ENCODE results near the gene SPINT4. TPM values are rescaled to one million over a fixed set of nuclear protein-coding genes. Genes with fewer than 3 reads are reported as not detected.
"Not testable (repeated sequence)": the region's sequence is repeated elsewhere in the genome, so short reads cannot be mapped to it uniquely, and the experiment has no call there.

The SPINT4 gene
- total RNA-seq, 2 experiments from 2014 or later, result not detected

GRCh38 chr20:45735552-45735951 is 13.4 kb downstream of the SPINT4 start:
- Mint-ChIP-seq H3K27ac (no peak overlapping the region), H3K27me3 (peaks cover 30% of the 10 kb centered on the region), H3K4me3 (no peak overlapping the region), H3K9me3 (peaks cover 22% of the 10 kb centered on the region), H3K36me3 (peaks cover 8% of the 10 kb centered on the region), H3K4me1 (ENCODE audit: low read depth) (no peaks in the 10 kb centered on the region)
- POLR2A ChIA-PET, result no interaction called here
- intact Hi-C loops (cut with micrococcal nuclease), result no loop called here
- CTCF ChIA-PET, result no interaction called here
- DNase-seq, result no peak

DNA sequence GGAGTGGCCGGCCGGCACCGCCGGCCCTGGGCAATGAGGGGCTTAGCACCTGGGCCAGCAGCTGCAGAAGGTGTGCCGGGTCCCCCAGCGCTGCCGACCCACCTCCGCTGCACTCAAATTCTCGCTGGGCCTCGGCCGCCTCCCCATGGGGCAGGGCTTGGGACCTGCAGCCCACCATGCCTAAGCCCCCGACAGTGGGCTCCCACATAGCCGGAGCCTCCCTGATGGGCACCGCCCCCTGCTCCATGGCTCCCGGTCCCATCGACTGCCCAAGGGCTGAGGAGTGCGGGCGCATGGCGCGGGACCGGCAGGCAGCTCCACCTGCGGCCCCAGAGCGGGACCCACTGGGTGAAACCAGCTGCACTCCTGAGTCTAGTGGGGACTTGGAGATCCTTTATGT is 13.8 kb downstream of the SPINT4 start:
- no peak overlapping the region for H3K4me3 Mint-ChIP-seq
- H3K4me1 Mint-ChIP-seq (ENCODE audit: low read depth), result no peaks in the 10 kb centered on the region
- peaks cover 7% of the 10 kb centered on the region for H3K36me3 Mint-ChIP-seq
- no peak overlapping the region for H3K27ac Mint-ChIP-seq
- H3K27me3 Mint-ChIP-seq, result peaks cover 28% of the 10 kb centered on the region
- peaks cover 20% of the 10 kb centered on the region for H3K9me3 Mint-ChIP-seq
- POLR2A ChIA-PET, result no interaction called here
- intact Hi-C loops (cut with micrococcal nuclease), result no loop called here
- CTCF ChIA-PET, result no interaction called here
- DNase-seq, result no peak

- DNase-seq, result no peak
- ChIA-PET CTCF (interaction anchor here (1.4 kb wide), 1 partner anchor 28 kb away, joined by 4 read pairs; no protein-coding TSS in a partner anchor), POLR2A (interaction anchor here (0.7 kb wide), 1 partner anchor 252 kb away, joined by 4 read pairs; no protein-coding TSS in a partner anchor)
- intact Hi-C loops (cut with micrococcal nuclease), result no loop called here
- no peak overlapping the region for H3K27ac Mint-ChIP-seq
- H3K4me3 Mint-ChIP-seq, result no peak overlapping the region
- no peaks in the 10 kb centered on the region for H3K36me3 Mint-ChIP-seq
- no peaks in the 10 kb centered on the region for H3K9me3 Mint-ChIP-seq
- H3K4me1 Mint-ChIP-seq (ENCODE audit: low read depth), result no peaks in the 10 kb centered on the region
- H3K27me3 Mint-ChIP-seq, result peaks cover 11% of the 10 kb centered on the region
Observed at GRCh38 chr20:45742596-45742995, 20.4 kb downstream of the SPINT4 start.

GRCh38 chr20:45745015-45745414 is 22.9 kb downstream of the SPINT4 start:
- POLR2A ChIA-PET, result no interaction called here
- intact Hi-C loops (cut with micrococcal nuclease), result no loop called here
- Mint-ChIP-seq H3K27me3 (peaks cover 27% of the 10 kb centered on the region), H3K4me1 (ENCODE audit: low read depth) (no peaks in the 10 kb centered on the region), H3K36me3 (no peaks in the 10 kb centered on the region), H3K9me3 (no peaks in the 10 kb centered on the region), H3K4me3 (no peak overlapping the region), H3K27ac (no peak overlapping the region)
- DNase-seq, result no peak
- CTCF ChIA-PET, result interaction anchor here (1.4 kb wide), 1 partner anchor 26 kb away, joined by 3 read pairs; no protein-coding TSS in a partner anchor

DNA sequence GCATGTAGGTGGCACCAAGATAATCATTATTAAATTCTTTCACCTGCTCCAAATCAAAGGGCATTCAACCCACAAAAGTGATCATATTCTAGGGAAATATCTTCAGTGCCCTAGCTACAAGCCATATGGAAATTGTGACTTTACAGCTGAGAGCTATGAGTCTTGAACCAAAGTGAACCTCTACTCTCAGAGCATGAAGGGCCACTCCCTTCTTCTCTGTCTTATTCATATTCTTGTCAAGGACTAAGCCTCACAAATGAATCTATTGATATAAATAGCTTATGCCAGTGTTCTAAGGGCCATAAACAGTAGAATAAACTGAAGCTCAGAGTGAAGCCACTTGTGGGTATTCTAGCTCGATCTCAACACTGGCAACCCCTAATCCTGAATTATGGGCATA is 29.6 kb downstream of the SPINT4 start:
- POLR2A ChIA-PET, result interaction anchor here (0.9 kb wide), 1 partner anchor 141 kb away, joined by 3 read pairs; no protein-coding TSS in a partner anchor
- peaks cover 10% of the 10 kb centered on the region for H3K9me3 Mint-ChIP-seq
- CTCF ChIA-PET, result interaction anchor here (0.8 to 1.3 kb wide), 5 partner anchors 19 to 378 kb away, joined by 3 to 4 read pairs (median 3); partner anchors contain the start of genes DNTTIP1 and WFDC3
- no peak overlapping the region for H3K27ac Mint-ChIP-seq
- intact Hi-C loops (cut with micrococcal nuclease), result loop anchor here (1.0 kb wide), 1 partner anchor 140 kb away; no protein-coding TSS in a partner anchor
- no peaks in the 10 kb centered on the region for H3K36me3 Mint-ChIP-seq
- H3K4me1 Mint-ChIP-seq (ENCODE audit: low read depth), result peaks cover 18% of the 10 kb centered on the region
- H3K4me3 Mint-ChIP-seq, result no peak overlapping the region
- peaks cover 30% of the 10 kb centered on the region for H3K27me3 Mint-ChIP-seq
- no peak for DNase-seq

- intact Hi-C loops (cut with micrococcal nuclease), result loop anchor here (1.0 kb wide), 1 partner anchor 141 kb away; no protein-coding TSS in a partner anchor
- Mint-ChIP-seq H3K9me3 (peaks cover 10% of the 10 kb centered on the region), H3K27me3 (peaks cover 26% of the 10 kb centered on the region), H3K4me3 (no peak overlapping the region), H3K27ac (no peak overlapping the region), H3K4me1 (ENCODE audit: low read depth) (peaks cover 18% of the 10 kb centered on the region), H3K36me3 (no peaks in the 10 kb centered on the region)
- DNase-seq, result peak; percentile 39
- ChIA-PET POLR2A (no interaction called here), CTCF (no interaction called here)
Observed at GRCh38 chr20:45752746-45753145, 30.6 kb downstream of the SPINT4 start.

GRCh38 chr20:45758096-45758495 is 35.9 kb downstream of the SPINT4 start:
- CTCF ChIA-PET, result no interaction called here
- Mint-ChIP-seq H3K27ac (no peak overlapping the region), H3K9me3 (peaks cover 10% of the 10 kb centered on the region), H3K27me3 (peaks cover 12% of the 10 kb centered on the region), H3K4me3 (no peak overlapping the region), H3K4me1 (ENCODE audit: low read depth) (peaks cover 2% of the 10 kb centered on the region), H3K36me3 (no peaks in the 10 kb centered on the region)
- intact Hi-C loops (cut with micrococcal nuclease), result no loop called here
- POLR2A ChIA-PET, result no interaction called here
- DNase-seq, result no peak

GRCh38 chr20:45759921-45760320 is 37.8 kb downstream of the SPINT4 start:
- intact Hi-C loops (cut with micrococcal nuclease); CTCF ChIA-PET; H3K27ac Mint-ChIP-seq; POLR2A ChIA-PET; H3K9me3 Mint-ChIP-seq; H3K36me3 Mint-ChIP-seq; H3K27me3 Mint-ChIP-seq; H3K4me1 Mint-ChIP-seq (ENCODE audit: low read depth); H3K4me3 Mint-ChIP-seq; DNase-seq: not testable (repeated sequence)

DNA sequence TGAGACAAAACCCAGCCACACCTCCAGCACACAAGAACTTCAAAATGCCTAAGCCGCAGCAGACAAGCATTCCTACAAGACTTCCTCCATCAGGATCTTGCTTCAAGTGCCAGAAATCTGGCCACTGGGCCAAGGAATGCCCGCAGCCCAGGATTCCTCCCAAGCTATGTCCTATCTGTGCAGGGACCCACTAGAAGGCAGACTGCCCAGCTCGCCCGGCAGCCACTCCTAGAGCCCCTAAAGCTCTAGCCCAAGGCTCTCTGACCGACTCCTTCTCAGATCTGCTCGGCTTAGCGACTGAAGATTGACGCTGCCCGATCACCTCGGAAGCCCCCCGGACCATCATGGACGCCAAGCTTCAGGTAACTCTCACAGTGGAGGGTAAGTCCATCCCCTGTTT is 39.8 kb downstream of the SPINT4 start:
- H3K27me3 Mint-ChIP-seq; intact Hi-C loops (cut with micrococcal nuclease); POLR2A ChIA-PET; CTCF ChIA-PET; H3K4me1 Mint-ChIP-seq (ENCODE audit: low read depth); H3K9me3 Mint-ChIP-seq; H3K4me3 Mint-ChIP-seq; H3K27ac Mint-ChIP-seq; DNase-seq; H3K36me3 Mint-ChIP-seq: not testable (repeated sequence)

DNA sequence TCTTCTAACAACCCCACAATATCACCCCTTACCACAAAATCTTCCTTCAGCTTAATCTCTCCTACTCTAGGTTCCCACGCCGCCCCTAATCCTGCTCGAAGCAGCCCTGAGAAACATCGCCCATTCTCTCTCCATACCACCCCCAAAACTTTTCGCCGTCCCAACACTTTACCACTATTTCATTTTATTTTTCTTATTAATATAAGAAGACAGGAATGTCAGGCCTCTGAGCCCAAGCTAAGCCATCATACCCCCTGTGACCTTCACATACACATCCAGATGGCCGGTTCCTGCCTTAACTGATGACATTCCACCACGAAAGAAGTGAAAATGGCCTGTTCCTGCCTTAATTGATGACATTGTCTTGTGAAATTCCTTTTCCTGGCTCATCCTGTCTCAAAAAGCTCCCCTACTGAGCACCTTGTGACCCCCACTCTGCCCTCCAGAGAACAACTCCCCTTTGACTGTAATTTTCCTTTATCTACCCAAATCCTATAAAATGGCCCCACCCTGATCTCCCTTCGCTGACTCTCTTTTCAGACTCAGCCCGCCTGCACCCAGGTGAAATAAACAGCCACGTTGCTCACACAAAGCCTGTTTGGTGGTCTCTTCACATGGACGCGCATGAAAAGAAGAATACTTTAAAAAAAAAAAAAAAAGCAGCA is 42.6 kb downstream of the SPINT4 start:
- H3K27me3 Mint-ChIP-seq; intact Hi-C loops (cut with micrococcal nuclease); H3K27ac Mint-ChIP-seq; DNase-seq; POLR2A ChIA-PET; H3K4me3 Mint-ChIP-seq; H3K9me3 Mint-ChIP-seq; H3K36me3 Mint-ChIP-seq; H3K4me1 Mint-ChIP-seq (ENCODE audit: low read depth): not testable (repeated sequence)
- CTCF ChIA-PET, result interaction anchor here (0.6 kb wide), 1 partner anchor 78 kb away, joined by 3 read pairs; no protein-coding TSS in a partner anchor

DNA sequence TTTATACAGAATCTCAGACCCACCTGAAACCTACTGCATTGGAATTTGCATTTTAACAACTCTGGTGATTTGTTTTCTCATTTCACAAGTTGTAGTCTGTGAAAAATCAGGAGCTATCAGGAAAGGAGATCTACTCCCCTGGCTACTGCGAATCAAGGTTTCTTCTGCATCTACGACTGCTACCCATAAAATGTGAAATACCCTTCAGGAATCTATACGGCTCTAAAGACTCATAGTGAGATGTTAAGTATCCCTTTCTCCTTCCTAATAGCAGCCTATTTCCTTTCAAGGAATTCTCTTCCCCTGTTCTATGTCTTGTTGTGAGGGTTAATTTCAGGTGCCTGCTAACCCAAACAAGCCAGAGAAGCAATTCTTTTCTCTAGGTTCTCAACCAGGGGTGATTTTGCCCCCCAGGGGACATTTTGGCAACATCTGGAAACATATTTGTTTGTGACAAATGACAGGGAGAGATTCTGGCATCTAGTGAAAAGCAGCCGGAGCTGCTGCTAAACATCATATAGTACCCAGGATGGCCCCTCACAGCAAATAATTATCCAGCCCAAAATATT is 43.2 kb downstream of the SPINT4 start:
- ChIA-PET CTCF (interaction anchor here (0.6 kb wide), 1 partner anchor 79 kb away, joined by 3 read pairs; no protein-coding TSS in a partner anchor), POLR2A (no interaction called here)
- Mint-ChIP-seq H3K4me3 (no peak overlapping the region), H3K36me3 (no peaks in the 10 kb centered on the region), H3K27ac (no peak overlapping the region), H3K27me3 (peaks cover 6% of the 10 kb centered on the region), H3K9me3 (no peaks in the 10 kb centered on the region), H3K4me1 (ENCODE audit: low read depth) (no peaks in the 10 kb centered on the region)
- intact Hi-C loops (cut with micrococcal nuclease), result no loop called here
- DNase-seq, result no peak

DNA sequence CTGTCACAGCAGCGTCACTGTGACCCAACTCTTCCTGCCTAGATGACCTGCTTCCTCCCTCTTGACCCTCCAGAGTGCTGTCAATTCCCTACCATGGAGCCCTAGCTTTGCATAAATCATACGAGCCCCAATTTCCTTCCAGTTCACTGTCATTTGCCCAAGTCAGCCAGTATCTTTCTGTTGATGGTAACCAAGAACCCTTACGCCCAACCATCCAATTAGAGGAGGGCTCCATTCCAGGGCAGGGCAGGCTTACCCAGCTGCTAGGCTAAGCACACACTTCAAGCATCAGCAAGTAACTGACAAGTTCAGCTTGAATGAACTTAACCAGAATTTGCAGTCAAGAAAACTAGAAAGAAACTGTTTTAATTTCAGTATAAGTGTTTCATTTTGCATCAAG is 43.8 kb downstream of the SPINT4 start:
- Mint-ChIP-seq H3K4me1 (ENCODE audit: low read depth) (peaks cover 3% of the 10 kb centered on the region), H3K27ac (no peak overlapping the region), H3K36me3 (no peaks in the 10 kb centered on the region), H3K27me3 (peaks cover 5% of the 10 kb centered on the region), H3K9me3 (no peaks in the 10 kb centered on the region), H3K4me3 (no peak overlapping the region)
- DNase-seq, result no peak
- intact Hi-C loops (cut with micrococcal nuclease), result no loop called here
- CTCF ChIA-PET, result no interaction called here
- POLR2A ChIA-PET, result no interaction called here

- intact Hi-C loops (cut with micrococcal nuclease), result no loop called here
- no peaks in the 10 kb centered on the region for H3K36me3 Mint-ChIP-seq
- H3K27me3 Mint-ChIP-seq, result peaks cover 1% of the 10 kb centered on the region
- peaks cover 5% of the 10 kb centered on the region for H3K4me1 Mint-ChIP-seq (ENCODE audit: low read depth)
- CTCF ChIA-PET, result interaction anchor here (3.4 to 4.0 kb wide), 2 partner anchors 175 to 319 kb away, joined by 17 to 80 read pairs; no protein-coding TSS in a partner anchor
- H3K27ac Mint-ChIP-seq, result no peak overlapping the region
- no peak overlapping the region for H3K4me3 Mint-ChIP-seq
- POLR2A ChIA-PET, result no interaction called here
- no peak for DNase-seq
- H3K9me3 Mint-ChIP-seq, result no peaks in the 10 kb centered on the region
Observed at GRCh38 chr20:45768479-45768878, 46.3 kb downstream of the SPINT4 start.
